GM12864 (cell line): ENCODE data around the gene CNMD.

Source experiments
- DNase-seq: peaks from one replicate; pipeline ENCODE4 v3.0.0-alpha.2; 2011; ENCODE audit warnings: low read depth
- H3K4me3 ChIP-seq: 2 replicates; pipeline ENCODE4 v1.5.1; 2011; ENCODE audit warnings: mild to moderate bottlenecking, low read depth, low read length, control low read depth
- TF ChIP-seq, protein P1 (sequence below): IDR thresholded peaks from 2 replicates; pipeline ENCODE4 v1.5.1; 2011; ENCODE audit warnings: low read depth, mild to moderate bottlenecking, moderate library complexity, low read length, control low read depth, inconsistent platforms; ENCODE audit errors: missing control alignments

Gene CNMD

DNA sequence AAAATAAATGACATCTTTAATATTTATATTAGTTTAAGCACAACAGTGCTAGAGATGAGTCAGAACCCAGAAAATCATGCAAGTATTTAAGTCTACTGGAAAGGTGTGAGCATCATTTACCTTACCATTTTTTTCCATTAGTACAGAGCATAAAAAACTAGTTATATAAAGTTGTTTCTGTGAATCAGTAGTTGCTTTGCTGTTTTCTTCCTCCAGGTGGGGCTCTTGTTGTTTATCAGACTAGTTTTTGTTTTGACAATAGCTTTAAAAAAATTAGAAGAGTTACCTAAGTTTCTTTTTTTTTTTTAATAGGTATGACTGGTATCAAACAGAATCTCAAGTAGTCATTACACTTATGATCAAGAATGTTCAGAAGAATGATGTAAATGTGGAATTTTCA is 74.3 kb downstream of the CNMD start:
- TF ChIP-seq, protein P1, sequence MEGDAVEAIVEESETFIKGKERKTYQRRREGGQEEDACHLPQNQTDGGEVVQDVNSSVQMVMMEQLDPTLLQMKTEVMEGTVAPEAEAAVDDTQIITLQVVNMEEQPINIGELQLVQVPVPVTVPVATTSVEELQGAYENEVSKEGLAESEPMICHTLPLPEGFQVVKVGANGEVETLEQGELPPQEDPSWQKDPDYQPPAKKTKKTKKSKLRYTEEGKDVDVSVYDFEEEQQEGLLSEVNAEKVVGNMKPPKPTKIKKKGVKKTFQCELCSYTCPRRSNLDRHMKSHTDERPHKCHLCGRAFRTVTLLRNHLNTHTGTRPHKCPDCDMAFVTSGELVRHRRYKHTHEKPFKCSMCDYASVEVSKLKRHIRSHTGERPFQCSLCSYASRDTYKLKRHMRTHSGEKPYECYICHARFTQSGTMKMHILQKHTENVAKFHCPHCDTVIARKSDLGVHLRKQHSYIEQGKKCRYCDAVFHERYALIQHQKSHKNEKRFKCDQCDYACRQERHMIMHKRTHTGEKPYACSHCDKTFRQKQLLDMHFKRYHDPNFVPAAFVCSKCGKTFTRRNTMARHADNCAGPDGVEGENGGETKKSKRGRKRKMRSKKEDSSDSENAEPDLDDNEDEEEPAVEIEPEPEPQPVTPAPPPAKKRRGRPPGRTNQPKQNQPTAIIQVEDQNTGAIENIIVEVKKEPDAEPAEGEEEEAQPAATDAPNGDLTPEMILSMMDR = peak; percentile 45
- no peak for DNase-seq
- H3K4me3 ChIP-seq = no peak overlapping the region

DNA sequence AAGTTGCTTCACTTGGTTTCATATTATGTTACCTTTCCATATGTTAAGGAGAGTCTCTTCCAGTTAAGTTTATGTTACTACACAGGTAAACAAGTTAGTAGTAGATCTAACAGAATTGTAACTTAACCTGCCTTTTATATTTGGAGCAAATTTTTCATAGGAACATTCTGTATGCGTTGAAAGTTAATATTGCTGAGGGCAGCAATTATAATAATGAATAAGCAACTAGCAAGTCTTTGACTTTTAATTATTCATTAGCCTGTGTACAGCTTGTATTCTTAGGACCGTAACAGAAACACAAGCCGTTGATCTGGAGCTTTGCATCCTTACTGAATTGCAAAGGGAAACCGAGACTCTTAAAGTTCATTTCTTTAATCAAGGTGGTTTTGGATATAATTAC is 75.3 kb downstream of the CNMD start:
- DNase-seq = no peak
- TF ChIP-seq, protein P1 = no peak
- no peak overlapping the region for H3K4me3 ChIP-seq

- H3K4me3 ChIP-seq = no peak overlapping the region
- TF ChIP-seq, protein P1 = no peak
- no peak for DNase-seq
These were observed 80.3 kb downstream of the CNMD start for GRCh38 chr13:52659340-52659739.
